Measurements from ENCODE around the gene RGS19. TPM values are rescaled to one million over a fixed set of nuclear protein-coding genes. Genes with fewer than 3 reads are reported as not detected.
"Not testable (repeated sequence)": the region's sequence is repeated elsewhere in the genome, so short reads cannot be mapped to it uniquely, and the experiment has no call there.

Gene RGS19, protein sequence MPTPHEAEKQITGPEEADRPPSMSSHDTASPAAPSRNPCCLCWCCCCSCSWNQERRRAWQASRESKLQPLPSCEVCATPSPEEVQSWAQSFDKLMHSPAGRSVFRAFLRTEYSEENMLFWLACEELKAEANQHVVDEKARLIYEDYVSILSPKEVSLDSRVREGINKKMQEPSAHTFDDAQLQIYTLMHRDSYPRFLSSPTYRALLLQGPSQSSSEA
- total RNA-seq (7.8 TPM), polyA plus RNA-seq (11.6 TPM)

DNA sequence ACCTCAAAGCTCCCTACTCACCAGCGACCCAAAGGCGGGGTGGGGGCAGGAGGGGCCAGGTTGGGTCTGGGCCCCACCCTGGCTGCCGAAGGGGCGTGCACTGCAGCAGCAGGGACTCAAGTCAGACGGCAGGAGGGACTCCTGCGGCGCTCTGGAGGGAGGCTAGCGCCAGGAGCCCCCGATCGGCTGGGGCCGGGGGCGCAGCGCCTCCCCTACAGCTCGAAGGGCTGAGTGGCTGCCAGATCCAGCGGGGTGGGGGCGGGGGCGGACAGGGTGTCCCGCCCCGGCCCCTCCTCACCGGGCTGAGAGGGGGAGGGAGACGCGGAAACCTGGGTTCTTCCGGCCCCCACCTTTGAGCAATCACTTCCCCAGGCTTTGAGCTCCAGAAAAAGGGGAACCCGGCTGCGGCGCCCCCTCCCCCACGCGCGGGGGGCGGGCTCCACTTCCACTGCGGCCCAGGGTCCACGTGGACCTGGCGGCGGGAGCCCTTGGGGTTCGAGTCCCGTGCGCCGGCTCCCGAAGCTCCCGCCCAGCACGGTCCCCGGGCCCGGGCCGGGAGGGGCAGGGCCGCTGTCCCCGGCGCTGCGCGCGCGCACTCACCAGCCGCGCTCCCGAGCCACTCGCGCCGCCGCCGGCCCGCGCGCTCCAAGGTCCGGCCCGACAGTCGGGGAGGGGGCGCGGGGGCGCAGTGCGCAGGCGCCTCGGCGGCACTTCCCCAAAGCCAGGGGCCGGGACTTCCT lies at the start of gene RGS19:
Gene RGS19 (minus strand): TSS at position 246 of the 740 bp plus-strand sequence. CDS start 2,632 bp downstream, outside the sequence.
- H3K36me3 ChIP-seq (ENCODE audit: insufficient read depth) = no peaks in the 10 kb centered on the region
- H3K4me3 ChIP-seq (ENCODE audit: low read depth, low read length) = peak within 1 kb of the TSS; percentile 56
- WGBS = under 1% methylated on average over 73 of the region's 73 CpGs
- no peak for DNase-seq (ENCODE audit: extremely low spot score)
- peaks cover 2% of the 10 kb centered on the region for H3K4me1 ChIP-seq (ENCODE audit: insufficient read depth)
- no peak within 1 kb of the TSS for H3K27ac ChIP-seq (ENCODE audit: low read depth)

DNA sequence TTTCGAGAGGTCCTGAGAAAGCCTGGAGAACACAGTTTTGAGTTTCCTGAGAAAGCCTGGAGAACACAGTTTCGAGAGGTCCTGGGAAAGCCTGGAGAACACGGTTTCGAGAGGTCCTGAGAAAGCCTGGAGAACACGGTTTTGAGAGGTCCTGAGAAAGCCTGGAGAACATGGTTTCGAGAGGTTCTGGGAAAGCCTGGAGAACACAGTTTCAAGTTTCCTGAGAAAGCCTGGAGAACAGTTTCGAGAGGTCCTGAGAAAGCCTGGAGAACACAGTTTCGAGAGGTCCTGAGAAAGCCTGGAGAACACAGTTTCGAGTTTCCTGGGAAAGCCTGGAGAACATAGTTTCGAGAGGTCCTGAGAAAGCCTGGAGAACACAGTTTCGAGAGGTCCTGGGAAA lies 44.2 kb upstream of the RGS19 start:
- not testable (repeated sequence) for H3K4me3 ChIP-seq (ENCODE audit: low read depth, low read length); H3K4me1 ChIP-seq (ENCODE audit: insufficient read depth); H3K36me3 ChIP-seq (ENCODE audit: insufficient read depth); DNase-seq (ENCODE audit: extremely low spot score); H3K27ac ChIP-seq (ENCODE audit: low read depth)
- WGBS = 83% methylated on average over 11 of the region's 11 CpGs

DNA sequence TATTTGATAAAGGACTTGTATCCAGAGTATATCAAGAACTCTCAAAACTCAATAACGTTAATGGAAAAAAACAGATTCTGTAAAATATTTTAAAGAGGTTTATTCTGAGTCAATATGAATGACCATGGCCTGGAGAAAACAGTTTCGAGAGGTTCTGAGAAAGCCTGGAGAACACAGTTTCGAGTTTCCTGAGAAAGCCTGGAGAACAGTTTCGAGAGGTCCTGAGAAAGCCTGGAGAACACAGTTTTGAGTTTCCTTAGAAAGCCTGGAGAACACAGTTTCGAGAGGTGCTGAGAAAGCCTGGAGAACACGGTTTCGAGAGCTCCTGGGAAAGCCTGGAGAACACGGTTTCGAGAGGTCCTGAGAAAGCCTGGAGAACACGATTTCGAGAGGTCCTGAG lies 43.6 kb upstream of the RGS19 start:
- not testable (repeated sequence) for H3K4me1 ChIP-seq (ENCODE audit: insufficient read depth); H3K36me3 ChIP-seq (ENCODE audit: insufficient read depth); H3K4me3 ChIP-seq (ENCODE audit: low read depth, low read length); DNase-seq (ENCODE audit: extremely low spot score); H3K27ac ChIP-seq (ENCODE audit: low read depth)
- 83% methylated on average over 11 of the region's 11 CpGs for WGBS

DNA sequence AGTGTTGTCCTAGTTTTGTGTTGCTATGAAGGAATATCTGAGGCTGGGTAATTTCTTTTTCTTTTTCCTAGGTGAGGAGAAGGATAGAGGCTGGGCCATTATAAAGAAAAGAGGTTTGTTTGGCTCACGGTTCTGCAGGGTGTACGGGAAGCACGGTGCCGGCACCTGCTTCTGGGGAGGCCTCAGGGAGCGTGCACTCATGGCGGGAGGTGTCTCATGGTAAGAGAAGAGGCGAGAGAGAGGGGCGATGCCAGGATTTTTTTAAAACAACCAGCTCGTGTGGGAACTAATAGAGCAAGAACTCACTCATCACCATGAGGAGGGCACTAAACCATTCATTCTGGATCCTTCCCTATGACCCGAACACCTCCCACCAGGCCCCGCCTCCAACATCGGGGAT lies 42.3 kb upstream of the RGS19 start:
- no peak for DNase-seq (ENCODE audit: extremely low spot score)
- no peaks in the 10 kb centered on the region for H3K4me1 ChIP-seq (ENCODE audit: insufficient read depth)
- H3K4me3 ChIP-seq (ENCODE audit: low read depth, low read length) = no peak overlapping the region
- no peaks in the 10 kb centered on the region for H3K36me3 ChIP-seq (ENCODE audit: insufficient read depth)
- H3K27ac ChIP-seq (ENCODE audit: low read depth) = no peak overlapping the region
- 84% methylated on average over 12 of the region's 12 CpGs for WGBS

DNA sequence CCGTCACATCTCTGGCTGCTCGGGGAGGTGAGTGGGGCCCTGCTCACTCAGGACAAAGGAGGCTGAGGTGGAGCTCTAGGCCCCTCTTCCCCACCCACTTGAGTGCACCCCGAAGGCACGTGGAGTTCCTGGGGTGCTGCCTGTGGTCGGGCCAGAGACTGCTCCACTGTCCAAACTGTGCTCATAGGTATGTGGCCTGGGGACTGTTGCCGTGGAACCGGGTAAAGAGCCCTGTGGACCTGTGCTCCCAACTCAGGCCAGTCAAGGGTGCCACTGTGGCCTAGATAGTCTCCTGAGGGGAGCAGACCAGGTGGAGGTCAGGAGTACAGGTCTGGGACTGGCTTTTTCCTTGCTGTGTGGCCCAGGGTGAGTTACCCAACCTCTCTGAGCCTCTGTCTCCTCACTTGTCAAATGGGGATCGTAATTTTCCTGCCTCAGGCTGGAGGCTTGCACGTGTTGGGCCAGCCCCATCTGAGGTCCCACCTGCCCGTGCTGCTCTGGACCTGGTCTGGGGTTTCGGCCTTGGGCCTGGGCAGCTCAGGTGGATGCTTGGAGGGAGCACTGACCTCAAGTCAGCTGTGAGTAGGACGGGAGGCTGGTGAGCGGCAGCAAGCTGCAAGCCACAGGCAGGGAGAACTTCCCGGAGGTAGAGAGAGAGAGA lies 40.5 kb upstream of the RGS19 start:
- Histone ChIP-seq H3K4me3 (ENCODE audit: low read depth, low read length) (no peak overlapping the region), H3K36me3 (ENCODE audit: insufficient read depth) (no peaks in the 10 kb centered on the region), H3K4me1 (ENCODE audit: insufficient read depth) (no peaks in the 10 kb centered on the region), H3K27ac (ENCODE audit: low read depth) (no peak overlapping the region)
- WGBS = 62% methylated on average over 14 of the region's 14 CpGs
- DNase-seq (ENCODE audit: extremely low spot score) = no peak

DNA sequence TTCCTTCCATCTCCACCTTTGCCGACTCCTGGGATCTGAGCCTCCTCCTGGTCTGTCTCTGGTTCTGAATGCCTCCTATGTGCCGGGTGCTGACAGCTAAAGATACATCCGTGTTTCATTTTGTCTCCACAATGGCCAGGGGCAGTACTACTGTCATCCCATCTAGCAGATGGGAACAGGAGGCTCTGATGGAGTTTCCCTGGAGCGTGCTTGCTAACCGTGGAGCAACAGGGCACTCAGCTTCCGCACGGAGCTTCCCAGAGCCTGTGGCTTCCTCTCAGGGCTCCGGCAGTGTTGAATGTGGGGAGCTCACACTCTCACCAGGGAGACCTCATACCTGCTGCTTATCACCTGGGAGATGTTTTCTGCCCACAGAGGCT lies 40.0 kb upstream of the RGS19 start:
- Histone ChIP-seq H3K27ac (ENCODE audit: low read depth) (no peak overlapping the region), H3K4me3 (ENCODE audit: low read depth, low read length) (no peak overlapping the region), H3K4me1 (ENCODE audit: insufficient read depth) (no peaks in the 10 kb centered on the region), H3K36me3 (ENCODE audit: insufficient read depth) (no peaks in the 10 kb centered on the region)
- no peak for DNase-seq (ENCODE audit: extremely low spot score)
- 74% methylated on average over 8 of the region's 8 CpGs for WGBS

DNA sequence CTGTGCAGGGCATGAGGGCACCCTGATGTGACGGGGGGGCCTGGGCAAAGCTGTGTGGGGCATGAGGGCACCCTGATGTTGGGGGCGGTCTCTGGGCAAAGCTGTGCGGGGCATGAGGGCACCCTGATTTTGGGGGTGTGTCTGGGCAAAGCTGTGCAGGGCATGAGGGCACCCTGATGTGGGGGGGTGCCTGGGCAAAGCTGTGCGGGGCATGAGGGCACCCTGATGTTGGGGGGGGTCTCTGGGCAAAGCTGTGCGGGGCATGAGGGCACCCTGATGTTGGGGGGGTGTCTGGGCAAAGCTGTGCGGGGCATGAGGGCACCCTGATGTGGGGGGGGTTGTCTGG lies 38.1 kb upstream of the RGS19 start:
- not testable (repeated sequence) for H3K36me3 ChIP-seq (ENCODE audit: insufficient read depth); H3K4me1 ChIP-seq (ENCODE audit: insufficient read depth); DNase-seq (ENCODE audit: extremely low spot score); H3K27ac ChIP-seq (ENCODE audit: low read depth); H3K4me3 ChIP-seq (ENCODE audit: low read depth, low read length)
- 68% methylated on average over 5 of the region's 6 CpGs for WGBS

DNA sequence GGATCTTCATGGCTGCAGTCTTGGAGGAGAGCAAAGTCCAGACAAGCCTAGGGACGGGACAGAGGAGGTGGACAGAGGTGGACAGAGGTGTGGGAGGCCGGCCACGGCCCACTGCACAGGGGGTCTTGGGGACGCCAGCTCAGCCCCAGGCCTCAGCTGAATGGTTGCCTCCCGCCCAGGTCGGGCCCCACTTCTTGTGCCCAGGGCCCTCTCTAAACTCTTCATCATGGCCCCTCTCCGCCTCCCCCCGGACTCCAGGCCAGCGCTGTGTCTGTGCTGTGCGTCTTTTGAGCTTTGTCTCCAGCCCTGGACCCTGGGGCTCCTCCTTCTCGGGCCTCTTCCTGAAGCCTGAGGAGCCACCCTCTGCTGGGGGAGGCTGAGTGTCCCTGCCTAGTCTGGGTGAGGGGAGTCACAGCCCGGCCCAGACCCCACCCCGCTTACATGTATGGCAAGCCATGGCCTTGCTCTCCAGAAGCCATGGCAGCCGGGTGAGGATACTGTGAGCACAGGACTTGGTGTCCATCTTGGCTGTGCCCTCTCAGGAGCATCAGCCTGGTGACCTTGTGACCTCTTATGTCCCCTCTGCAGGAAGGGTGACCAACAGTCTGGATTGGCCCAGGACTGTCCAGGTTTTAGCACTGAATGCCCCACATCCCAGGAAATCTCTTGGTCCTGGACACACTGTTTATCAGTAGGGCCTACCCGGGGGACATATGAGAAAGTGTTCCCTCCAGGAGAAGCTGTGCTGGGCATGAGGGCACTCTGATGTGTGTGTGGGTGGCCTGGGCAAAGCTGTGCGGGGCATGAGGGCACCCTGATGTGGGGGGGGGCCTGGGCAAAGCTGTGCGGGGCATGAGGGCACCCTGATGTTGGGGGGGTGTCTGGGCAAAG lies 37.5 kb upstream of the RGS19 start:
- Histone ChIP-seq H3K4me1 (ENCODE audit: insufficient read depth) (no peaks in the 10 kb centered on the region), H3K27ac (ENCODE audit: low read depth) (no peak overlapping the region), H3K4me3 (ENCODE audit: low read depth, low read length) (no peak overlapping the region), H3K36me3 (ENCODE audit: insufficient read depth) (no peaks in the 10 kb centered on the region)
- no peak for DNase-seq (ENCODE audit: extremely low spot score)
- 83% methylated on average over 17 of the region's 17 CpGs for WGBS

DNA sequence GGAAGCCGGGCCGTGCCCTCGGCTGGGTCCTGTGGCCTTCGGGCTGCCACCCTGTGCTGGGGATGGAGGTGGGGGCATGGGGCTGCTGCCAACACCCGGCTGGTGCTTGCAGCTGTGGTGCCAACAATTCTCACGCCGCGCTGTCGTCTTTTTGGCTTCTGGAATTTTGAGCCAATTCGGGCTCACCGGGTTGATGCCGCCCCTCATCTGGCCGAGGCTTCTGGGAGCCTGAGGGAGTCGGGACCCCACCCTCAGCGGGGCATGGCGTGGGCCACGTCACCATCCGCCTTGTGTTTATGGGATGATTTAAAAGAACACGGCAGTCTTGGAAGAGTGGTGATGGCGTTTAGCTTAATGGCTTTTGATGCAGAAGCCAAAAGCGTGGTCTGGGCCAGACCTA lies 36.7 kb upstream of the RGS19 start:
- Histone ChIP-seq H3K36me3 (ENCODE audit: insufficient read depth) (no peaks in the 10 kb centered on the region), H3K27ac (ENCODE audit: low read depth) (no peak overlapping the region), H3K4me1 (ENCODE audit: insufficient read depth) (no peaks in the 10 kb centered on the region), H3K4me3 (ENCODE audit: low read depth, low read length) (no peak overlapping the region)
- no peak for DNase-seq (ENCODE audit: extremely low spot score)
- WGBS = 76% methylated on average over 21 of the region's 21 CpGs

DNA sequence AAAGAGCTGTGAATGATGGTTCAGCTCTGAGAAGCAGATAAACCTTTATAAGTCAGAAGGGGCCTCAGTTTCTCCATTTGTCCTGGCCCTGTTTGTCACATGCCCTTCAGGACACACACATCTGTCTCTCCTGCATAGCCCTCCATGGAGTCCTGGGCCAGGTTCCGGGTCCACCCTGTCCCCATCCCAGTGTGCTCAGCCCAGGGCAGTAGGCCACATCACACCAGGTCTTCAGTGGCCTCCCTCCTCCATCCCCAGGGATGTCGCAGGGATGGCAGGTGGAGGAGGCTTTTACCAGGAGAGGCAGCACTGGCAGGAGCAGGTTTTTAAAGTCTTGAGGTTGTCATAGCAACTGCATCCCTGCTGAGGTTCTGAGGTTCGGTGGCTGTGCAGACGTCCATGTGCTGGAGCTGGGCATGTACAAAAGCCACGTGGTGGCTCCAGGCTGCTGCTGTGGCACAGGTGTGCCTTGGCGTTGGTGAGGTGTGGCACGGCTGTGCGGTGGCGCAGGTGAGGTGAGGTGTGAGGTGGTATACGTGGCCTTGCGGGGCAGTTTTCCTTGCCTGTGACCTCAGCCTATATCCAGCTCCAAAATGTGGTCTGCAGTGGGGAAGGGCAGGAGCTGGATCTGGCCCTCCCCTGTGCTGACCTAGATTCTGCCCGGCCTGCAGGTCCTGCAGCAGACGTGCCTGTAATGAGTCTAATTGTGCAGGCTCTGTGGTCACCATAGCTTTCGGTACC lies 36.0 kb upstream of the RGS19 start:
- H3K4me3 ChIP-seq (ENCODE audit: low read depth, low read length) = no peak overlapping the region
- WGBS = 70% methylated on average over 14 of the region's 14 CpGs
- H3K27ac ChIP-seq (ENCODE audit: low read depth) = no peak overlapping the region
- H3K36me3 ChIP-seq (ENCODE audit: insufficient read depth) = no peaks in the 10 kb centered on the region
- no peak for DNase-seq (ENCODE audit: extremely low spot score)
- H3K4me1 ChIP-seq (ENCODE audit: insufficient read depth) = no peaks in the 10 kb centered on the region

DNA sequence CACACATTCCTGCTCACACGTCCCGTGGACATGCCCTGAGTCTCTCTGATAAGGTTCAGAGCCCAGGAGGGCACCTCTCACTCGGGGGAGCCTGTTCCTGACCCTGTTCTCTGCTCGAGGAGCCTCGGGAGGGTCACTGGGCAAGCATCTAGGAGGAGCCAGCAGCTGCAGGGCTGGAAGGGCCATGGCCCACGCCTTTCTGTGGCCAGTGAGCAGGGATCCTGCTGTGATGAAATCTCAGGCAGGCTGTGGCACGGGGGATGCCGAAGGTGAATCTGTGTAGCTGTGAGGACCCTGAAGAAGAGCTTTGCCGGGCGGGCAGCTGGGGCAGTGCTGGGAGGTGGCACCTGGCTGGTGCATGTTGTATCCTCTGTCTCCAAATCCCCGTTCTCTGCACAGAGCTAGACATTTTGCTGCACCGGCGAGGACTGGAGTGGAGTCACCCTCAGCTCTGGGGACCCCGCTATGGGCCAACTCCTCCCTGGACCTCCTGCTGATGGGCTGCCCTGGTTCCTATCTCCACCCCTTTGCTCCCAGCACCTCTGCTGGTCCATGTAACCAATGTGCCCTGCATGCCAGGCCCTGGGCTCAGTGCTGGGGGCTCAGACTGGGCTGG lies 35.1 kb upstream of the RGS19 start:
- 79% methylated on average over 14 of the region's 14 CpGs for WGBS
- no peak overlapping the region for H3K27ac ChIP-seq (ENCODE audit: low read depth)

DNA sequence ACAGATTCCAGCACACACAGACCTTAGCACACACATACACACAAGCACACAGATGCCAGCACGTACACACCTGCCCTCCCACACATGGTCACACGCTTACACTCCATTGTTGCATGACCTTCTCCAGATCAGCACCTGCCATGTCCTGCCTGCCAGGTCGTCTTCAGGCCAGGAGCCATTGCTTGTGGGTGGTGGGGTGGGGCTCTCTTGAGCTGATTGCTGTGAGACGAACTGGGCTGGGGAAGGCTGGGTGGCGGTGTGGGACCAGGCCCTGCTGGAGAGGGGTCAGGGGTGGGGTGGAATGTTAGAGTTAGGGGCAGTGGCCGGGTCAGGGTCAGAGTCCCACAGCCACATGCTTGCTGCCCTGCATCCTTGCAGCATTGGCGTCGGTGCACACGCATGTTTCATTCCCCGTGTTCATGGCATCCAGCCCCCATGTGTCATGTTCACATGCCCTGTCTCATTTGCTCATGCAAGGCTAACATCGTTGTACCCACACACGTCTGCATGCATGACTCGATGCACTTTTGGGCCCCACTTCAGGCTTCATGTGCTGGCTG lies 34.6 kb upstream of the RGS19 start:
- no peak for DNase-seq (ENCODE audit: extremely low spot score)

More for the DNA sequence above, 35.1 kb upstream of the RGS19 start:
- Histone ChIP-seq H3K36me3 (ENCODE audit: insufficient read depth) (no peaks in the 10 kb centered on the region), H3K4me1 (ENCODE audit: insufficient read depth) (no peaks in the 10 kb centered on the region), H3K4me3 (ENCODE audit: low read depth, low read length) (no peak overlapping the region)
- DNase-seq (ENCODE audit: extremely low spot score) = no peak

More for the DNA sequence above, 34.6 kb upstream of the RGS19 start:
- H3K27ac ChIP-seq (ENCODE audit: low read depth) = no peak overlapping the region
- H3K4me1 ChIP-seq (ENCODE audit: insufficient read depth) = no peaks in the 10 kb centered on the region
- WGBS = 80% methylated on average over 13 of the region's 13 CpGs
- H3K36me3 ChIP-seq (ENCODE audit: insufficient read depth) = no peaks in the 10 kb centered on the region
- no peak overlapping the region for H3K4me3 ChIP-seq (ENCODE audit: low read depth, low read length)

Data from urinary bladder (tissue), 4 donors.